K562 (cell line): ENCODE measurements around the gene SNX9. TPM values are rescaled to one million over a fixed set of nuclear protein-coding genes. Genes with fewer than 3 reads are reported as not detected.
A peak's percentile ranks its signal among the peaks of the same experiment; 100 is the strongest.

Experiments
- ATAC-seq: fragments of 200-7000 bp; cut with Tn5 transposase; 3 replicates; pipeline ENCODE4 v1.9.1; 2020; ENCODE audit warnings: moderate library complexity
- BruUV-seq: library from RNA; stranded (reverse); fragments of 400-500 nt; replicated peaks from 2 replicates; lab custom pipeline; 2021; lab: Mats Ljungman, UMichigan
- CTCF ChIA-PET: fragments of 300-600 bp; formaldehyde crosslinking; extraction: SDS; loops from one replicate; lab custom pipeline; 2021; ENCODE audit warnings: low intra/inter-chr PET ratio; lab: Yijun Ruan, JAX
- POLR2A ChIA-PET: fragments of 300-600, 350-650 bp; sonication (Branson Sonifier 250); formaldehyde crosslinking; extraction: SDS; loops from one replicate; lab custom pipeline; 2021; ENCODE audit warnings: antibody characterized with exemption, inconsistent platforms; lab: Yijun Ruan, JAX
- DNase-seq, 4 experiments: peaks; one replicate each; pipeline versions ENCODE4 v3.0.0 to v3.0.0-alpha.2; 2011 to 2018; ENCODE audit warnings: low spot score in 3 of 4, mixed read lengths in 3 of 4; ENCODE audit errors: extremely low read depth in 1 of 4
- FAIRE-seq: peaks from 2 replicates; lab custom pipeline; 2011; peaks lifted over from hg19 to GRCh38; lab: Jason Lieb, UNC
- H2AFZ ChIP-seq: 2 replicates; pipeline ENCODE4 v1.6.0; 2011; ENCODE audit warnings: low read depth, low read length, control low read depth, inconsistent platforms
- H3K27ac ChIP-seq: fragments of 200-600 bp; 3 replicates; pipeline ENCODE4 v1.8.0; 2011; ENCODE audit warnings: low read depth, mild to moderate bottlenecking, control low read depth, inconsistent platforms, low read length, moderate library complexity, mixed read lengths; ENCODE audit errors: extremely low read depth
- H3K27me3 ChIP-seq, 2 experiments: fragments of 300-600 bp in 1 of 2; 2 replicates in 1 of 2; 3 replicates in 1 of 2; pipeline versions ENCODE4 v1.6.0 to v1.8.0; 2011; ENCODE audit warnings: inconsistent platforms in 2 of 2, low read length in 2 of 2, mild to moderate bottlenecking in 1 of 2, mixed read lengths in 1 of 2, moderate library complexity in 1 of 2; ENCODE audit not compliant: control insufficient read depth in 2 of 2, insufficient read depth in 2 of 2
- H3K36me3 ChIP-seq: fragments of 300-600 bp; 3 replicates; pipeline ENCODE4 v1.8.0; 2011; ENCODE audit warnings: mild to moderate bottlenecking, low read length, inconsistent platforms; ENCODE audit not compliant: control insufficient read depth, insufficient read depth
- H3K4me1 ChIP-seq, 2 experiments: fragments of 200-600 bp in 1 of 2; replicated peaks in 1 of 2; 2 replicates in 1 of 2; 3 replicates in 1 of 2; pipeline versions ENCODE4 v1.5.1 to v1.8.0; 2011; ENCODE audit warnings: inconsistent platforms in 2 of 2, low read length in 2 of 2, mild to moderate bottlenecking in 1 of 2, mixed read lengths in 1 of 2, moderate library complexity in 1 of 2; ENCODE audit not compliant: control insufficient read depth in 2 of 2, insufficient read depth in 2 of 2
- H3K4me2 ChIP-seq: 2 replicates; pipeline ENCODE4 v1.6.1; 2011; ENCODE audit warnings: low read length, control low read depth, inconsistent platforms, mixed read lengths; ENCODE audit not compliant: insufficient read depth
- H3K4me3 ChIP-seq: fragments of 200-600 bp; sonication (generic), shearing (Covaris generic); 2 replicates; pipeline ENCODE4 v1.5.1; 2016; ENCODE audit warnings: control low read depth, inconsistent platforms
- H3K79me2 ChIP-seq: fragments of 200-600 bp; 3 replicates; pipeline ENCODE4 v1.8.0; 2011; ENCODE audit warnings: low read length, inconsistent platforms; ENCODE audit not compliant: control insufficient read depth, insufficient read depth
- H3K9ac ChIP-seq, 2 experiments: 2 replicates each; pipeline versions ENCODE4 v1.6.0 to v1.6.1; 2011; ENCODE audit warnings: low read depth in 2 of 2, low read length in 2 of 2, control low read depth in 1 of 2, inconsistent platforms in 1 of 2, mild to moderate bottlenecking in 1 of 2, mixed read lengths in 1 of 2; ENCODE audit not compliant: insufficient read depth in 1 of 2
- H3K9me1 ChIP-seq: one replicate; pipeline ENCODE4 v1.6.0; 2011; ENCODE audit warnings: inconsistent platforms, mild to moderate bottlenecking, low read length, moderate library complexity; ENCODE audit not compliant: control insufficient read depth, insufficient read depth
- H3K9me3 ChIP-seq: replicated peaks from 2 replicates; pipeline ENCODE4 v1.5.1; 2011; ENCODE audit warnings: low read depth, low read length, inconsistent platforms; ENCODE audit not compliant: control insufficient read depth, insufficient read depth
- H4K20me1 ChIP-seq: replicated peaks from 2 replicates; pipeline ENCODE4 v1.6.1; 2011; ENCODE audit warnings: low read length, inconsistent platforms, mixed read lengths; ENCODE audit not compliant: control insufficient read depth, insufficient read depth
- ATF7 ChIP-seq: fragments of 450-650 bp; IDR thresholded peaks from 2 replicates; pipeline ENCODE4 v1.7.1; 2014; ENCODE audit warnings: mild to moderate bottlenecking, moderate library complexity
- CBFA2T3 ChIP-seq: fragments of 450-650 bp; IDR thresholded peaks from 2 replicates; pipeline ENCODE4 v1.6.1; 2017
- CBFB ChIP-seq: sonication (generic); formaldehyde crosslinking; IDR thresholded peaks from 2 replicates; pipeline ENCODE4 v1.4.0; 2020; ENCODE audit warnings: mild to moderate bottlenecking, missing genetic modification reagents
- DPF2 ChIP-seq: fragments of 450-650 bp; IDR thresholded peaks from 2 replicates; pipeline ENCODE4 v1.6.1; 2016
- E2F3 ChIP-seq: fragments of 250-450 bp; sonication (Bioruptor Pico); IDR thresholded peaks from 2 replicates; pipeline ENCODE4 v1.4.0; 2020; ENCODE audit warnings: mild to moderate bottlenecking
- FOSL1 ChIP-seq: fragments of 200-800 bp; sonication (Bioruptor generic); conservative IDR thresholded peaks from 2 replicates; pipeline ENCODE4 v1.6.1; 2016; ENCODE audit warnings: missing genetic modification characterization, missing compliant biosample characterization
- GTF2B ChIP-seq: IDR thresholded peaks from 2 replicates; pipeline ENCODE4 v1.6.1; 2011; ENCODE audit not compliant: insufficient read length; ENCODE audit errors: extremely low read depth
- JUND ChIP-seq, 2 experiments: IDR thresholded peaks; 2 replicates in 1 of 2; 3 replicates in 1 of 2; pipeline ENCODE4 v1.6.1; 2011; ENCODE audit warnings: borderline replicate concordance in 2 of 2, low read depth in 2 of 2, low read length in 2 of 2, improper control_type of control experiment in 1 of 2, missing biosample characterization in 1 of 2, missing genetic modification characterization in 1 of 2, missing genetic modification reagents in 1 of 2
- KDM5B ChIP-seq: fragments of 200-600 bp; sonication (generic); IDR thresholded peaks from 2 replicates; pipeline ENCODE4 v1.6.1; 2012; ENCODE audit warnings: low read depth, mild to moderate bottlenecking, moderate library complexity, low read length, control low read depth, inconsistent platforms; ENCODE audit not compliant: insufficient replicate concordance
- NONO ChIP-seq, 2 experiments: fragments of 200-400 bp in 1 of 2; fragments of 450-650 bp in 1 of 2; formaldehyde crosslinking in 1 of 2; IDR thresholded peaks; 2 replicates each; pipeline ENCODE4 v1.6.1; 2017; ENCODE audit warnings: low read depth in 2 of 2, mild to moderate bottlenecking in 2 of 2, moderate library complexity in 2 of 2, low read length in 1 of 2
- PHB ChIP-seq: fragments of 250-450 bp; sonication (Bioruptor Pico); IDR thresholded peaks from 2 replicates; pipeline ENCODE4 v1.5.0; 2021
- PRDM10 ChIP-seq: fragments of 450-650 bp; IDR thresholded peaks from 2 replicates; pipeline ENCODE4 v1.6.1; 2018; ENCODE audit not compliant: partially characterized antibody
- SPI1 ChIP-seq: IDR thresholded peaks from 2 replicates; pipeline ENCODE4 v1.6.1; 2011; ENCODE audit warnings: low read depth, low read length, control low read depth, borderline replicate concordance
- TOE1 ChIP-seq, 2 experiments: fragments of 450-650 bp in 1 of 2; sonication (generic) in 1 of 2; formaldehyde crosslinking in 1 of 2; IDR thresholded peaks; 2 replicates each; pipeline versions ENCODE4 v1.7.1 to v1.8.0; 2016 to 2022; ENCODE audit warnings: borderline replicate concordance in 2 of 2, mild to moderate bottlenecking in 2 of 2, antibody characterized with exemption in 1 of 2, inconsistent platforms in 1 of 2, low read depth in 1 of 2, missing genetic modification reagents in 1 of 2, moderate library complexity in 1 of 2
- ZNF134 ChIP-seq: fragments of 250-450 bp; sonication (Bioruptor Pico); conservative IDR thresholded peaks from 2 replicates; pipeline ENCODE4 v1.4.0; 2020
- ZNF263 ChIP-seq: sonication (generic); formaldehyde crosslinking; IDR thresholded peaks from 2 replicates; pipeline ENCODE4 v1.8.0; 2022; ENCODE audit warnings: mild to moderate bottlenecking, missing genetic modification reagents, borderline replicate concordance
- WGBS: fragments of 100-300 bp; shearing (Covaris generic); methylation state at CpG from one replicate; pipeline ENCODE4 v1.1.6; 2016; ENCODE audit warnings: low coverage, mixed read lengths; ENCODE audit not compliant: insufficient coverage; ENCODE audit errors: missing lambda C conversion rate; 5-methylcytosine and 5-hydroxymethylcytosine counted together
- in situ Hi-C: fragments of 300-500 bp; cut with MboI; formaldehyde crosslinking; loops from 4 replicates; pipeline ENCODE4 v1.15.0; 2018; ENCODE audit warnings: inconsistent platforms, mixed read lengths
- intact Hi-C: fragments of 100-400 bp; cut with micrococcal nuclease; formaldehyde crosslinking; loops from 2 replicates; pipeline ENCODE4 v1.14.2; 2022
- polyA plus RNA-seq, 8 experiments: library from polyadenylated mRNA; depleted of rRNA in 4 of 8; stranded (reverse) in 5 of 8; unstranded in 3 of 8; fragments of >200 nt; fragmentation: Nextera tagmentation in 2 of 8; fragmentation: Illumina TruSeq in 1 of 8; extraction: Ambion mirVana in 2 of 8; extraction: Trizol in 1 of 8; gene quantifications; 2 replicates each; pipeline versions ENCODE4 v1.2.1 to v1.2.3, GENCODE V29; 2011 to 2014; ENCODE audit warnings: inconsistent platforms in 1 of 8, missing spikeins in 1 of 8
- total RNA-seq, 7 experiments: library from RNA; depleted of rRNA in 6 of 7; stranded (reverse); fragments of >200 nt in 6 of 7; fragmentation: Illumina TruSeq in 2 of 7; extraction: Trizol in 2 of 7; gene quantifications; 2 replicates each; pipeline versions ENCODE4 v1.2.1 to v1.2.3, GENCODE V29; 2011 to 2021; ENCODE audit warnings: low replicate concordance in 1 of 7

SNX9 gene
- total and polyA plus RNA-seq, 9 of the 15 experiments (the other 6 are each of a cell fraction or from before 2014, with no cell fraction given): 6.0 to 81.7 (median 57.1) TPM

GRCh38 chr6:157804448-157805327, 18.4 kb upstream of the SNX9 start:
- peak overlapping the region; percentile 78 for H2AFZ ChIP-seq
- TF ChIP-seq KDM5B (no peak), ZNF263 (CRISPR knock-in tag) (peak; percentile 51; the same call in 1 of the 2 replicates), ZNF134 (CRISPR knock-in tag) (peak; percentile 89), NONO (IDR thresholded peaks at IDR 0.05; ENCODE audit: low read depth in 2 of 2, low read length in 1 of 2) (peak in 1 of 2 experiments; percentile 66; a peak in 1 of 4 replicates), SPI1 (0 out of 2 replicates have a peak, but pooled peaks have one; percentile 28), E2F3 (CRISPR knock-in tag) (no peak), ATF7 (peak; percentile 93), DPF2 (peak; percentile 19; the same call in 1 of the 2 replicates), TOE1 (IDR thresholded peaks at IDR 0.05; ENCODE audit: borderline replicate concordance) (0 out of 2 replicates have a peak, but pooled peaks have one; percentile 30), TOE1 (CRISPR knock-in tag; IDR thresholded peaks at IDR 0.05; ENCODE audit: borderline replicate concordance, low read depth) (no peak), CBFA2T3 (0 out of 2 replicates have a peak, but pooled peaks have one; percentile 18), PRDM10 (peak; percentile 99), JUND (IDR thresholded peaks at IDR 0.05; ENCODE audit: borderline replicate concordance, low read depth, low read length) (peak; percentile 23; the same call in 1 of the 2 replicates), JUND (tag; IDR thresholded peaks at IDR 0.05; ENCODE audit: borderline replicate concordance, low read depth, low read length) (no peak), CBFB (CRISPR knock-in tag) (0 out of 2 replicates have a peak, but pooled peaks have one; percentile 39), PHB (CRISPR knock-in tag) (no peak), FOSL1 (tag) (peak; percentile 47), GTF2B (no peak)

More at GRCh38 chr6:157804448-157805327, 18.4 kb upstream of the SNX9 start:
- H3K36me3 ChIP-seq: no peaks in the 10 kb centered on the region
- no peak overlapping the region for H3K4me3 ChIP-seq
- DNase-seq: peak; percentile 41 to 66 (median 54)
- peak; percentile 85 for ATAC-seq
- H3K27ac ChIP-seq: no peak overlapping the region
- CTCF ChIA-PET: no interaction called here
- H3K9me3 ChIP-seq: peaks cover 9% of the 10 kb centered on the region
- intact Hi-C loops (no loop called here), in situ Hi-C loops (no loop called here)
- BruUV-seq: no TSS peak
- peaks cover 8 to 17% of the 10 kb centered on the region in 2 experiments; a peak in 3 of 5 replicates for H3K4me1 ChIP-seq
- H3K9ac ChIP-seq: no peak overlapping the region
- no peaks in the 10 kb centered on the region for H3K9me1 ChIP-seq
- H3K27me3 ChIP-seq: no peaks in the 10 kb centered on the region
- peak; percentile 63 for FAIRE-seq
- no peaks in the 10 kb centered on the region for H4K20me1 ChIP-seq
- no peak overlapping the region for H3K4me2 ChIP-seq
- no peaks in the 10 kb centered on the region for H3K79me2 ChIP-seq
- POLR2A ChIA-PET: interaction anchor here (0.6 to 1.5 kb wide), 7 partner anchors 14 to 1688 kb away, joined by 3 to 6 read pairs (median 3); no protein-coding TSS in a partner anchor
- 37% methylated on average over 11 of the region's 11 CpGs for WGBS
